ENCODE results near the gene EHD3. TPM values are rescaled to one million over a fixed set of nuclear protein-coding genes. Genes with fewer than 3 reads are reported as not detected.

Gene EHD3
- total and polyA plus RNA-seq, 2 of the 8 experiments (the other 6 are each of a cell fraction or from before 2014, with no cell fraction given): 9.3 to 12.0 TPM

DNA sequence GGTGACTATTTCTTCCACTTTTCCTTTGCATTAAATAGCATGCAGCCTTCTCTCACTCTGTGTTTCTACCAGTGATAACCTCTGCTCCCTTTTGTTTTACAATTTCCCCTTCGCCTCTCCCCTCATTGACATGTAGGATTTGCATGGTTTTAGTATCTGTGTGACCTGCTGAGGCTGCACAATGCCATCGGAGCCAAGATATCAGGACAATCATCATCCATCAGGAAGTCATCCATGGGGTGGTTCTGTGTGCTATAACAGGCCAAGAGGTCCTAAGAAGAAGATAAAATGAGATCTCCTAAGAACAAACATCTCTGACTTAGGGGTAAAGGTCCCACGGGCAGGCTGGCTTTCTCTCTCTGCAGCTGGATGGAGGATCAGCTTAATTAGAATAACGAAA, 65.6 kb downstream of the EHD3 start (continued):
- TF ChIP-seq ZNF274 (IDR thresholded peaks at IDR 0.05; ENCODE audit: borderline replicate concordance, extremely low read depth, low read length): no peak

DNA sequence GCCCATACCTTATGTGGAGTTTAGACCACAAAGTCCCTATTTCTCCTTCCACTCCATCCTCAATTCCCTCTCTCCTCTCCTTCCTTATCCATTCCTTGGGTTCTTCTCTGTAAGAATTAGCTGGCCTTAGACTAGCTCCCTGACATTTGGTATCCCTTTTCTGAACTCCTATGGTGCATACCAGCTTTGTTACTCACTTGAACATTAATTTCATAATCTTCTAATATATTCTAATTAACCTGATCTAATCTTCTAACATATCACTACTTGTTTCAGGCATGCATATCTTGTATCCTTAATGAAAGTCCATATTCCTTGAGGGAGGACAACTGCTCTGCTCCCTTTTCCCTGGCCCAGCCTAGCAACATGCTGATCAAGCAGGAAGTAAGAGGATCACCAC, 66.4 kb downstream of the EHD3 start:
- no peak overlapping the region for H3K23ac ChIP-seq (ENCODE audit: insufficient read length)
- TF ChIP-seq BCL11A (IDR thresholded peaks at IDR 0.05; ENCODE audit: low read depth in 2 of 2, low read length in 2 of 2) (no peak), POLR2AphosphoS5 (IDR thresholded peaks at IDR 0.05; ENCODE audit: low read depth, low read length) (no peak), CEBPB (IDR thresholded peaks at IDR 0.05; ENCODE audit: low read depth, low read length) (no peak), RXRA (IDR thresholded peaks at IDR 0.05; ENCODE audit: insufficient read depth, low read depth, low read length) (no peak)
- TF ChIP-seq, protein P1, sequence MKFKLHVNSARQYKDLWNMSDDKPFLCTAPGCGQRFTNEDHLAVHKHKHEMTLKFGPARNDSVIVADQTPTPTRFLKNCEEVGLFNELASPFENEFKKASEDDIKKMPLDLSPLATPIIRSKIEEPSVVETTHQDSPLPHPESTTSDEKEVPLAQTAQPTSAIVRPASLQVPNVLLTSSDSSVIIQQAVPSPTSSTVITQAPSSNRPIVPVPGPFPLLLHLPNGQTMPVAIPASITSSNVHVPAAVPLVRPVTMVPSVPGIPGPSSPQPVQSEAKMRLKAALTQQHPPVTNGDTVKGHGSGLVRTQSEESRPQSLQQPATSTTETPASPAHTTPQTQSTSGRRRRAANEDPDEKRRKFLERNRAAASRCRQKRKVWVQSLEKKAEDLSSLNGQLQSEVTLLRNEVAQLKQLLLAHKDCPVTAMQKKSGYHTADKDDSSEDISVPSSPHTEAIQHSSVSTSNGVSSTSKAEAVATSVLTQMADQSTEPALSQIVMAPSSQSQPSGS (IDR thresholded peaks at IDR 0.05; ENCODE audit: low read length): no peak
- H3K9ac ChIP-seq (replicated peaks in 1 of 4; ENCODE audit: extremely low read depth in 1 of 4, low read depth in 3 of 4, low read length in 3 of 4): no peak overlapping the region
- no peak overlapping the region for H2AK5ac ChIP-seq (ENCODE audit: low read depth, low read length)
- H3K18ac ChIP-seq (ENCODE audit: extremely low read depth, low read length): no peak overlapping the region
- H4K5ac ChIP-seq (ENCODE audit: insufficient read length, low read depth, low read length): no peak overlapping the region
- CTCF ChIA-PET (ENCODE audit: partially characterized antibody): interaction anchor here (0.9 to 1.5 kb wide), 6 partner anchors 11 to 589 kb away, joined by 3 to 4 read pairs (median 3); no protein-coding TSS in a partner anchor
- no peaks in the 10 kb centered on the region for H4K20me1 ChIP-seq (replicated peaks in 1 of 2; ENCODE audit: control insufficient read depth in 1 of 2, insufficient read depth in 2 of 2, low read length in 2 of 2)
- H3K36me3 ChIP-seq (ENCODE audit: control insufficient read depth in 2 of 4, insufficient read depth in 4 of 4, low read length in 3 of 4): no peaks in the 10 kb centered on the region
- no peak overlapping the region for H2AFZ ChIP-seq (ENCODE audit: low read length)
- H2BK15ac ChIP-seq (ENCODE audit: low read length): no peak overlapping the region
- no peaks in the 10 kb centered on the region for H3K79me2 ChIP-seq (ENCODE audit: control insufficient read depth in 1 of 2, insufficient read depth in 2 of 2, low read length in 2 of 2)
- peaks cover 2% of the 10 kb centered on the region; the same call in 1 of the 2 replicates for H3K23me2 ChIP-seq (ENCODE audit: low read depth, low read length)
- peaks cover 3 to 6% (median 5%) of the 10 kb centered on the region in 4 experiments for H3K4me1 ChIP-seq (replicated peaks in 1 of 4; ENCODE audit: control insufficient read depth in 3 of 4, insufficient read depth in 4 of 4, low read length in 3 of 4)
- H2BK12ac ChIP-seq (ENCODE audit: low read depth, low read length): no peak overlapping the region
- H2BK120ac ChIP-seq (replicated peaks; ENCODE audit: low read depth, low read length): no peak overlapping the region
- H3K27ac ChIP-seq (ENCODE audit: low read depth, low read length): no peak overlapping the region
- H3K27me3 ChIP-seq (replicated peaks in 1 of 4; ENCODE audit: control insufficient read depth in 3 of 4, extremely low read depth in 1 of 4, insufficient read depth in 3 of 4, low read length in 3 of 4): no peaks in the 10 kb centered on the region
- POLR2A ChIA-PET (ENCODE audit: partially characterized antibody): interaction anchor here (1.9 kb wide), 1 partner anchor 9 kb away, joined by 4 read pairs; no protein-coding TSS in a partner anchor
- no peak overlapping the region for H3K56ac ChIP-seq (replicated peaks; ENCODE audit: insufficient read length, low read depth, low read length)
- H2BK5ac ChIP-seq (ENCODE audit: low read depth, low read length): no peak overlapping the region
- no peak for FAIRE-seq
- no peak overlapping the region for H4K8ac ChIP-seq (ENCODE audit: extremely low read depth, insufficient read depth, low read length)
- no peak overlapping the region for H3K4me2 ChIP-seq (ENCODE audit: insufficient read depth in 1 of 2, low read depth in 2 of 2, low read length in 2 of 2)
- no peaks in the 10 kb centered on the region for H3K9me3 ChIP-seq (ENCODE audit: insufficient read depth in 2 of 2, low read depth in 1 of 2, low read length in 1 of 2)
- H3K4me3 ChIP-seq (ENCODE audit: extremely low read depth in 1 of 4, insufficient read depth in 2 of 4, low read depth in 3 of 4, low read length in 4 of 4): no peak overlapping the region
- no peak for DNase-seq (ENCODE audit: low read depth in 1 of 2, low spot score in 2 of 2)
- H3K14ac ChIP-seq (ENCODE audit: insufficient read length): no peak overlapping the region
- H3K4ac ChIP-seq (replicated peaks; ENCODE audit: insufficient read length, low read depth, low read length): no peak overlapping the region
- no peak overlapping the region for H2BK20ac ChIP-seq (ENCODE audit: low read length)
- no peak overlapping the region for H4K91ac ChIP-seq (replicated peaks; ENCODE audit: insufficient read length, low read length)
- H3K79me1 ChIP-seq (ENCODE audit: low read depth, low read length): no peaks in the 10 kb centered on the region

Measured in H1 (cell line).